WERI-Rb-1 (cell line): ENCODE results near the gene ERVH48-1.
"Not testable (repeated sequence)": the region's sequence is repeated elsewhere in the genome, so short reads cannot be mapped to it uniquely, and the experiment has no call there.

Experiments used
- DNase-seq: peaks from one replicate; pipeline ENCODE4 v3.0.0-alpha.2; 2020
- H3K27ac ChIP-seq: fragments of 250-450 bp; sonication (Bioruptor Pico); 2 replicates; pipeline ENCODE4 v1.5.1; 2020; ENCODE audit warnings: mild to moderate bottlenecking, moderate library complexity
- H3K27me3 ChIP-seq: fragments of 250-450 bp; sonication (Bioruptor Pico); 2 replicates; pipeline ENCODE4 v1.5.1; 2021; ENCODE audit warnings: mild to moderate bottlenecking, low read depth, moderate library complexity; ENCODE audit not compliant: insufficient read depth, severe bottlenecking
- H3K36me3 ChIP-seq: fragments of 250-450 bp; sonication (Bioruptor Pico); 2 replicates; pipeline ENCODE4 v1.5.1; 2020; ENCODE audit warnings: mild to moderate bottlenecking, moderate library complexity
- H3K4me3 ChIP-seq: 2 replicates; pipeline ENCODE4 v1.5.1; 2011; ENCODE audit warnings: low read depth, mild to moderate bottlenecking, control low read depth, low read length
- H3K9me3 ChIP-seq: fragments of 250-450 bp; sonication (Bioruptor Pico); 2 replicates; pipeline ENCODE4 v1.5.1; 2021; ENCODE audit warnings: mild to moderate bottlenecking, moderate library complexity; ENCODE audit not compliant: severe bottlenecking
- TF ChIP-seq, protein P1 (sequence below): IDR thresholded peaks from 2 replicates; pipeline ENCODE4 v1.5.1; 2011; ENCODE audit warnings: low read depth, mild to moderate bottlenecking, control low read depth, inconsistent platforms, low read length

Gene ERVH48-1

DNA sequence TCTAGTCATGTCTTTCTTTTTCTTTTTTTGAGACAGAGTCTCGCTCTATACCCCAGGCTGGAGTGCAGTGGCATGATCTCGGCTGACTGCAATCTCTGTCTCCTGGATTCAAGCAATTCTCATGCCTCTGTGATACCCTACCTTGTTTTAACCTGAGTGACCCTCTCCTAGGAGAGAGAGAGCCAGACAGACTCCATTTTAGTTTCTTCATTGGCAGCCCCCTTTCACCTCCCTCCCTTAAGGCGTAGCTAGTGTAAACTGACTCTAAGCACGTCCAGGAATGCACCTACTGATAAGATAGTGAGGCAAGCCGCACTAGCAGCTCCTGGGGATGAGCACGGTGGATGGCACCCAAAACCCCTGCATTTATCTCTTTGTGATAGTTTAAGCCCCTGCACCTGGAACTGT, 43.8 kb upstream of the ERVH48-1 start:
- no peak for DNase-seq
- TF ChIP-seq, protein P1, sequence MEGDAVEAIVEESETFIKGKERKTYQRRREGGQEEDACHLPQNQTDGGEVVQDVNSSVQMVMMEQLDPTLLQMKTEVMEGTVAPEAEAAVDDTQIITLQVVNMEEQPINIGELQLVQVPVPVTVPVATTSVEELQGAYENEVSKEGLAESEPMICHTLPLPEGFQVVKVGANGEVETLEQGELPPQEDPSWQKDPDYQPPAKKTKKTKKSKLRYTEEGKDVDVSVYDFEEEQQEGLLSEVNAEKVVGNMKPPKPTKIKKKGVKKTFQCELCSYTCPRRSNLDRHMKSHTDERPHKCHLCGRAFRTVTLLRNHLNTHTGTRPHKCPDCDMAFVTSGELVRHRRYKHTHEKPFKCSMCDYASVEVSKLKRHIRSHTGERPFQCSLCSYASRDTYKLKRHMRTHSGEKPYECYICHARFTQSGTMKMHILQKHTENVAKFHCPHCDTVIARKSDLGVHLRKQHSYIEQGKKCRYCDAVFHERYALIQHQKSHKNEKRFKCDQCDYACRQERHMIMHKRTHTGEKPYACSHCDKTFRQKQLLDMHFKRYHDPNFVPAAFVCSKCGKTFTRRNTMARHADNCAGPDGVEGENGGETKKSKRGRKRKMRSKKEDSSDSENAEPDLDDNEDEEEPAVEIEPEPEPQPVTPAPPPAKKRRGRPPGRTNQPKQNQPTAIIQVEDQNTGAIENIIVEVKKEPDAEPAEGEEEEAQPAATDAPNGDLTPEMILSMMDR: no peak

DNA sequence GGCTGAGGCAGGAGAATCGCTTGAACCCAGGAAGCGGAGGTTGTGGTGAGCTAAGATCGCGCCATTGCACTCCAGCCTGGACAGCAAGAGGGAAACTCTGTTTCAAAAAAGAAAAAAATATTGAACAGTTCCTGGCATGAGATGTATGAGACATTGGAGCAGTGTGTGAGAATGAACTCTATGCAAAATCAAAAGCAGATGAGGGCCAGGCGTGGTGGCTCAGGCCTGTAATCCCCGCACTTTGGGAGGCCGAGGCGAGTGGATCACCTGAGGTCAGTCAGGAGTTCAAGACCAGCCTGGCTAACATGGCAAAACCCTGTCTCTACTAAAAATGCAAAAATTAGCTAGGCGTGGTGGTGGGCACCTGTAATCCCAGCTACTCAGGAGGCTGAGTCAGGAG, 42.2 kb upstream of the ERVH48-1 start:
- not testable (repeated sequence) for H3K27ac ChIP-seq, H3K27me3 ChIP-seq, DNase-seq, H3K9me3 ChIP-seq, H3K36me3 ChIP-seq, H3K4me3 ChIP-seq

More for the DNA sequence above, 43.8 kb upstream of the ERVH48-1 start:
- Histone ChIP-seq H3K9me3 (no peaks in the 10 kb centered on the region), H3K27me3 (no peaks in the 10 kb centered on the region), H3K4me3 (no peak overlapping the region), H3K27ac (no peak overlapping the region), H3K36me3 (no peaks in the 10 kb centered on the region)

DNA sequence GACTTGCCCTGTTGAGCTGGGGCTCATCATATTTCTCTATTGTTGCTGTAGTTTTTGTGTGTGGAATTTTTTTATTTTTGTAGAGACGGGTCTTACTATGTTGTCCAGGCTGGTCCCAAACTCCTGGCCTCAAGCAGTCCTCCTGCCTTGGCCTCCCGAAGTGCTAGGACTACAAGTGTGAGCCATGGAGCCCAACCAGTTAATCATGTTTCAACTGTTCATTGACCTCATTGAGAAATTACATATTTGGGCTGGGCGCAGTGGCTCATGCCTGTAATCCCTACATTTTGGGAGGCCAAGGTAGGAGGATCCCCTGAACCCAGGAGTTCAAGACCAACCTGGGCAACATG, 39.8 kb upstream of the ERVH48-1 start:
- H3K27ac ChIP-seq: no peak overlapping the region
- H3K27me3 ChIP-seq: no peaks in the 10 kb centered on the region
- no peak for DNase-seq
- H3K4me3 ChIP-seq: no peak overlapping the region
- H3K9me3 ChIP-seq: peaks cover 2% of the 10 kb centered on the region
- no peaks in the 10 kb centered on the region for H3K36me3 ChIP-seq
- TF ChIP-seq, protein P1: no peak

DNA sequence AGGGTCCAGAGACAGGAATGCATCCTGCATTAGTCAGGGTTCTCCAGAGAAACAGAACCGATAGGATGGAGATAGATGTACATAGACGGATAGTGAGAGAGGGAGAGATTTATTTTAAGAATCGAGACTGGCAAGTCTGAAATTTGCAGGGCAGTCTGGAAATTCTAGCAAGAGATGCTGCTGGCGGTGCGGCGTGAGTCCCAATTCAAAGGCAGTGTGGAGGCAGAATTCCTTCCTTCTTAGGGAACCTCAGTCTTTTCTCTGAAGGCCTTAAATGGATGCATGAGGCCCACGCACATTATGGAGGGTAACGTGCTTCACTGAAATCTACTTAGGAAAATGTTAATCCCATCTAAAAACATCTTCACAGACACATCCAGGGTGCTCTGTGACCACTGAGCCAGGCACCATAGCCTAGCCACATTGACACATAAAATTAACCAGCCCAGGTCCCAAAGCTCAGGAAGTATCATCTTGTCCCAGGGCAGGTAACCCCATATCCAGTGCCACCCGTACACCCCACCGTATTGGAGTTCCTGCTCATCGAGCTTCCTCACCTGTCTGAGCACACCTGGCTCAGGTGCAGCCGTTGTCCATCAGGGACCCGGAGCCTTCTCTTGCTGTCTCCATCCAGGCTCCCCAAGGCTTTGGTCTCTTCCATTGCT, 39.2 kb upstream of the ERVH48-1 start:
- H3K4me3 ChIP-seq: no peak overlapping the region
- DNase-seq: no peak
- H3K27me3 ChIP-seq: no peaks in the 10 kb centered on the region
- H3K27ac ChIP-seq: no peak overlapping the region
- H3K36me3 ChIP-seq: no peaks in the 10 kb centered on the region
- TF ChIP-seq, protein P1: no peak
- peaks cover 2% of the 10 kb centered on the region for H3K9me3 ChIP-seq

DNA sequence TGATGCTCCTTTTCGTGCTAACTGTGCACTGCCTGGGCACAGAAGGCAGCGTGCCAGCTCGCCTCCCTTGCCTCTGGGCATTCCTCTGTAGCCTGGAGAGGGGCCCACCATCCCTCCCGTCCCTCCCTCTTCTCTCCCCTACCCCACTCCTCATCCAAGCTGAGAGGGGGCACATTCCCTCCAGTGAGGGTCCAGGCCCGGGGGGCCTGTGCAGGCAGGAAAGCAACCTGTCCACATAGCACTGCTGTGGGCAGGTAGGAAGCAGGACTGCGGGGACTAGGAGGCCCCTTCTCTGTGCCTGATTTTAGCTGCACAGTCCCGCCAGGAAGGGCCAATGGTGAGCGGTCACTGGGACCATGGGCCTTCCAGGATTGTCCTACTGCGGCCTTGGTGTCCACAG, 38.7 kb upstream of the ERVH48-1 start:
- peaks cover 2% of the 10 kb centered on the region for H3K9me3 ChIP-seq
- no peak overlapping the region for H3K4me3 ChIP-seq
- no peak for DNase-seq
- TF ChIP-seq, protein P1: no peak
- H3K27ac ChIP-seq: no peak overlapping the region
- no peaks in the 10 kb centered on the region for H3K27me3 ChIP-seq
- H3K36me3 ChIP-seq: no peaks in the 10 kb centered on the region

DNA sequence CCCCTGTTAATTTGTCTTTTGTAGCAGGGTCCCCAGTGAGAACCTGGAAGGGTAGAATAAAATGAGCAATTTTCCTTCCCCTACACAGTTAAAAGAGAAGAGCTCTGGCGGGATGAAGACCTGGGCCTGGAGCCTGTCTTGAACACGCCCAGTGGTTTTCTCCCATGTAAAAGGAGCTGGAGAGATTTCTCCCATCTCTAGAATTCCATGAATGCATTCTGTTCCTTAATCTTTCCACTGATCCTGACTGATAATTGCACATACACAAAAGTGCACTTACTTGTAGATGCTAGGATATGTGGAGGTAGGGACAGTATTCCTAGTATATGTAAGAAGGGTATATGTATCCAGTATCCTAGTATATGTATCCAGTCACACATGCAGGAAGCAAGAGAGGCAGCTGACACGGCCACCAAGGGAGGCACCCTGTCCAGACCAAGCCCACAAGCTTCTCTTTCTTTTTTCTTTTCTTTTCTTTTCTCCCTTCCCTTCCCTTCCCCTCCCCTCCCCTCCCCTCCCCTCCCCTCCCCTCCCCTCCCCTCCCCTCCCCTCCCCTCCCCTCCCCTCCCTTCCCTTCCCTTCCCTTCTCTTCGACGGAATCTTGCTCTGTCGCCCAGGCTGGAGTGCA, 37.1 kb upstream of the ERVH48-1 start:
- TF ChIP-seq, protein P1: no peak
- H3K27me3 ChIP-seq: no peaks in the 10 kb centered on the region
- peaks cover 2% of the 10 kb centered on the region for H3K9me3 ChIP-seq
- DNase-seq: no peak
- no peaks in the 10 kb centered on the region for H3K36me3 ChIP-seq
- no peak overlapping the region for H3K4me3 ChIP-seq
- H3K27ac ChIP-seq: no peak overlapping the region
